Upper lobe of right lung (tissue), 1 donor: ENCODE measurements around the gene PARP1. TPM values are rescaled to one million over a fixed set of nuclear protein-coding genes. Genes with fewer than 3 reads are reported as not detected.
"Not testable (repeated sequence)": the region's sequence is repeated elsewhere in the genome, so short reads cannot be mapped to it uniquely, and the experiment has no call there.

ENCODE experiments used
- ATAC-seq: fragments of 200-7000 bp; cut with Tn5 transposase; one replicate; pipeline ENCODE4 v1.9.1; 2020; ENCODE audit warnings: mild to moderate bottlenecking, moderate library complexity
- DNase-seq: peaks from one replicate; pipeline ENCODE4 v3.0.0-alpha.2; 2020
- H3K27ac ChIP-seq: fragments of 200-600 bp; one replicate; pipeline ENCODE4 v1.8.0; 2022
- H3K27me3 ChIP-seq: fragments of 200-600 bp; one replicate; pipeline ENCODE4 v1.8.0; 2022; ENCODE audit warnings: mild to moderate bottlenecking
- H3K36me3 ChIP-seq: fragments of 200-600 bp; one replicate; pipeline ENCODE4 v1.8.0; 2022
- H3K4me1 ChIP-seq: fragments of 200-600 bp; one replicate; pipeline ENCODE4 v1.8.0; 2022
- H3K4me3 ChIP-seq: fragments of 200-600 bp; one replicate; pipeline ENCODE4 v1.8.0; 2022; ENCODE audit warnings: mild to moderate bottlenecking
- H3K9me3 ChIP-seq: fragments of 200-600 bp; one replicate; pipeline ENCODE4 v1.8.0; 2022
- CTCF ChIP-seq: fragments of 200-600 bp; IDR thresholded peaks from one replicate; pipeline ENCODE4 v1.8.0; 2022; ENCODE audit warnings: antibody characterized with exemption
- intact Hi-C: fragments of 100-400 bp; cut with DNase I; formaldehyde crosslinking; loops from one replicate; pipeline ENCODE4 v1.11.0; 2022
- total RNA-seq: library from RNA; stranded (reverse); fragmentation: NEBNext Ultra II Directional; extraction: Animal tissue kit (Norgen Biotek cat#: 25700); gene quantifications from one replicate; pipeline ENCODE4 v1.2.1, GENCODE V29; 2021
- donor health status: DM: no; HTN: yes; CAD: no; lungs with severe emphysema.

Gene PARP1
- total RNA-seq, 1 donor from 2014 or later = 64.6 TPM

GRCh38 chr1:226350519-226350865 is 57.4 kb downstream of the PARP1 start:
- Histone ChIP-seq H3K27ac (no peak overlapping the region), H3K36me3 (no peaks in the 10 kb centered on the region), H3K4me1 (no peaks in the 10 kb centered on the region), H3K4me3 (no peak overlapping the region), H3K27me3 (no peaks in the 10 kb centered on the region), H3K9me3 (no peaks in the 10 kb centered on the region)
- no peak for TF ChIP-seq CTCF
- intact Hi-C loops = no loop called here
- DNase-seq (no peak), ATAC-seq (no peak)

GRCh38 chr1:226349801-226350518 is 57.9 kb downstream of the PARP1 start:
- Histone ChIP-seq H3K4me3 (no peak overlapping the region), H3K36me3 (no peaks in the 10 kb centered on the region)
- DNase-seq = no peak

GRCh38 chr1:226349081-226349480 is 58.8 kb downstream of the PARP1 start:
- Histone ChIP-seq H3K27me3 (no peaks in the 10 kb centered on the region), H3K9me3 (no peaks in the 10 kb centered on the region), H3K4me3 (no peak overlapping the region), H3K4me1 (no peaks in the 10 kb centered on the region), H3K27ac (no peak overlapping the region), H3K36me3 (no peaks in the 10 kb centered on the region)
- no peak for TF ChIP-seq CTCF
- intact Hi-C loops = no loop called here
- ATAC-seq = no peak
- no peak for DNase-seq

More at GRCh38 chr1:226349801-226350518, 57.9 kb downstream of the PARP1 start:
- Histone ChIP-seq H3K27ac (no peak overlapping the region), H3K27me3 (no peaks in the 10 kb centered on the region), H3K9me3 (no peaks in the 10 kb centered on the region), H3K4me1 (no peaks in the 10 kb centered on the region)
- TF ChIP-seq CTCF = no peak
- intact Hi-C loops = no loop called here
- peak; percentile 48 for ATAC-seq

- H3K27ac ChIP-seq = no peak overlapping the region
- no peak for ATAC-seq
- intact Hi-C loops = no loop called here
- H3K27me3 ChIP-seq = no peaks in the 10 kb centered on the region
- H3K36me3 ChIP-seq = no peaks in the 10 kb centered on the region
- no peaks in the 10 kb centered on the region for H3K4me1 ChIP-seq
- peak; percentile 27 for DNase-seq
- no peak for TF ChIP-seq CTCF
- H3K4me3 ChIP-seq = no peak overlapping the region
- H3K9me3 ChIP-seq = no peaks in the 10 kb centered on the region
Observed at GRCh38 chr1:226344441-226345259, 63.2 kb downstream of the PARP1 start.

- intact Hi-C loops = no loop called here
- DNase-seq (no peak), ATAC-seq (no peak)
- Histone ChIP-seq H3K4me1 (no peaks in the 10 kb centered on the region), H3K4me3 (no peak overlapping the region), H3K27ac (no peak overlapping the region), H3K27me3 (no peaks in the 10 kb centered on the region), H3K36me3 (no peaks in the 10 kb centered on the region), H3K9me3 (no peaks in the 10 kb centered on the region)
- TF ChIP-seq CTCF = no peak
Observed at GRCh38 chr1:226342656-226343055, 65.2 kb downstream of the PARP1 start.

GRCh38 chr1:226340111-226340510 is 67.8 kb downstream of the PARP1 start:
- H3K9me3 ChIP-seq, DNase-seq, H3K4me3 ChIP-seq, intact Hi-C loops, H3K4me1 ChIP-seq, H3K27me3 ChIP-seq, H3K36me3 ChIP-seq, ATAC-seq, H3K27ac ChIP-seq: not testable (repeated sequence)
